H1 (cell line): Measurements from ENCODE around the gene HERC4.

Experiments used
- CTCF ChIP-seq, 3 experiments: IDR thresholded peaks; 1 replicate in 2 of 3; 2 replicates in 1 of 3; pipeline versions ENCODE4 v1.5.1 to v1.6.1; 2011; ENCODE audit warnings: low read length in 3 of 3, mild to moderate bottlenecking in 3 of 3, inconsistent platforms in 2 of 3, low read depth in 1 of 3, moderate library complexity in 1 of 3; ENCODE audit not compliant: insufficient read depth in 1 of 3; ENCODE audit errors: control extremely low read depth in 1 of 3
- EGR1 ChIP-seq: IDR thresholded peaks from 2 replicates; pipeline ENCODE4 v1.6.1; 2011; ENCODE audit warnings: low read depth, low read length, borderline replicate concordance
- EP300 ChIP-seq, 2 experiments: IDR thresholded peaks; 1 replicate in 1 of 2; 2 replicates in 1 of 2; pipeline ENCODE4 v1.6.1; 2011 to 2012; ENCODE audit warnings: low read depth in 2 of 2, low read length in 2 of 2, mild to moderate bottlenecking in 2 of 2, borderline replicate concordance in 1 of 2, inconsistent platforms in 1 of 2, moderate library complexity in 1 of 2
- GABPA ChIP-seq: IDR thresholded peaks from 2 replicates; pipeline ENCODE4 v1.6.1; 2011; ENCODE audit warnings: mild to moderate bottlenecking, low read length, moderate library complexity, borderline replicate concordance; ENCODE audit not compliant: insufficient read depth
- JUN ChIP-seq: IDR thresholded peaks from 2 replicates; pipeline ENCODE4 v1.6.1; 2011; ENCODE audit warnings: low read depth, mild to moderate bottlenecking, improper control_type of control experiment, low read length
- KDM1A ChIP-seq: fragments of 200-600, 300-600 bp; sonication (generic); IDR thresholded peaks from 2 replicates; pipeline ENCODE4 v1.7.1; 2016; ENCODE audit warnings: mild to moderate bottlenecking, low read length, borderline replicate concordance
- NRF1 ChIP-seq: IDR thresholded peaks from 2 replicates; pipeline ENCODE4 v1.6.1; 2011; ENCODE audit warnings: mild to moderate bottlenecking, low read depth, low read length, improper control_type of control experiment
- POLR2A ChIP-seq, 2 experiments: IDR thresholded peaks; 1 replicate in 1 of 2; 2 replicates in 1 of 2; pipeline ENCODE4 v1.6.1; 2011; ENCODE audit warnings: low read depth in 2 of 2, low read length in 2 of 2, mild to moderate bottlenecking in 2 of 2; ENCODE audit errors: control extremely low read depth in 1 of 2
- POLR2AphosphoS5 ChIP-seq: IDR thresholded peaks from 2 replicates; pipeline ENCODE4 v1.6.1; 2011; ENCODE audit warnings: low read depth, low read length
- RFX5 ChIP-seq: IDR thresholded peaks from 2 replicates; pipeline ENCODE4 v1.6.1; 2011; ENCODE audit warnings: low read depth, low read length, improper control_type of control experiment, borderline replicate concordance
- TAF1 ChIP-seq: IDR thresholded peaks from 2 replicates; pipeline ENCODE4 v1.6.1; 2011; ENCODE audit warnings: mild to moderate bottlenecking, low read depth, low read length
- USF2 ChIP-seq: IDR thresholded peaks from 2 replicates; pipeline ENCODE4 v1.6.1; 2011; ENCODE audit warnings: low read length, improper control_type of control experiment
- YY1 ChIP-seq: IDR thresholded peaks from 2 replicates; pipeline ENCODE4 v1.6.1; 2011; ENCODE audit warnings: low read depth, mild to moderate bottlenecking, low read length
- ZNF274 ChIP-seq: IDR thresholded peaks from 2 replicates; pipeline ENCODE4 v1.7.0; 2012; ENCODE audit warnings: low read length, borderline replicate concordance; ENCODE audit errors: extremely low read depth

GRCh38 chr10:67971311-67971710 is 103.8 kb downstream of the HERC4 start:
- TF ChIP-seq CTCF (IDR thresholded peaks at IDR 0.05; ENCODE audit: control extremely low read depth in 1 of 3, insufficient read depth in 1 of 3, low read depth in 1 of 3, low read length in 3 of 3) (no peak), KDM1A (no peak), JUN (no peak), YY1 (no peak), RFX5 (no peak), POLR2AphosphoS5 (no peak), POLR2A (IDR thresholded peaks at IDR 0.05; ENCODE audit: control extremely low read depth in 1 of 2, low read depth in 2 of 2, low read length in 2 of 2) (no peak), EGR1 (no peak), EP300 (IDR thresholded peaks at IDR 0.05; ENCODE audit: borderline replicate concordance in 1 of 2, low read depth in 2 of 2, low read length in 2 of 2) (no peak), NRF1 (no peak), ZNF274 (no peak), GABPA (no peak), USF2 (no peak), TAF1 (no peak)
